ENCODE measurements around the gene NTMT1.

DNA sequence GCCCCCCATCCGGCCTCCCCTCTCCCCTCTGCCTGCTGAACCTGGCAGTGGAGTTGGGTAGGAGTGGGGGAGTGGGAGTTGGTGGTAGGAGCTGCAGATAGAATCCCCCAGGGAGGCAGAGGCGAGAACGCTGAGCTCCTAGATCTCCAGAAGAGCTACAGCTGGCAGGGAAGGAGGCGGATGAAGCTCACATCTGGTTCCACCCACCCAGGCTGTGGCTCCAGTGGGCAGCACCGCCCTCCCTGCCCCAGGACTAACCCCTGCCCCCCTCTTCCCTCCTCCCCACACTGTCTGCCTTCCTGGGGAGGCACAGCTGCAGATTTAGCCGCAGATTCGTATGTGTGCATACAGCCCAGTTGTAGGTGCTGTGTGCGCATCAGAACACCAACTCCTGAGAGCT lies 39.3 kb upstream of the NTMT1 start:
- no peak for TF ChIP-seq POLR2A (IDR thresholded peaks at IDR 0.05; ENCODE audit: low read length)
- TF ChIP-seq GATA1 (IDR thresholded peaks at IDR 0.05; ENCODE audit: low read depth, low read length), result no peak

Measured in erythroblast (primary cell).